Peyer's patch (tissue), 4 donors: ENCODE data around the gene C2CD4D. TPM values are rescaled to one million over a fixed set of nuclear protein-coding genes. Genes with fewer than 3 reads are reported as not detected.

Experiments used
- DNase-seq, 3 donors: peaks; one replicate each; pipeline ENCODE4 v3.0.0-alpha.2; 2017 to 2019
- H3K27ac ChIP-seq, 4 donors: fragments of 200-600 bp; sonication (generic); one replicate each; pipeline ENCODE4 v1.5.1; 2016 to 2019
- H3K27me3 ChIP-seq, 2 donors: fragments of 200-600 bp; sonication (generic); one replicate each; pipeline ENCODE4 v1.5.1; 2019
- H3K36me3 ChIP-seq, 3 donors: fragments of 200-600 bp; sonication (generic); one replicate each; pipeline ENCODE4 v1.5.1; 2016 to 2019
- H3K4me1 ChIP-seq, 4 donors: fragments of 200-600 bp; sonication (generic); one replicate each; pipeline ENCODE4 v1.5.1; 2016 to 2019
- H3K4me3 ChIP-seq, 4 donors: fragments of 200-600 bp; sonication (generic); 1 replicate in 3 of 4; 2 replicates in 1 of 4; pipeline ENCODE4 v1.5.1; 2016 to 2019; ENCODE audit warnings: mild to moderate bottlenecking in 1 of 4
- H3K9me3 ChIP-seq, 4 donors: fragments of 200-600 bp; sonication (generic); one replicate each; pipeline ENCODE4 v1.5.1; 2016 to 2019; ENCODE audit warnings: mild to moderate bottlenecking in 1 of 4
- CTCF ChIP-seq, 6 experiments: fragments of 450-650 bp in 4 of 6; fragments of 200-600 bp in 2 of 6; sonication (generic) in 1 of 6; IDR thresholded peaks; one replicate each; pipeline ENCODE4 v1.5.1; 2017 to 2019; ENCODE audit warnings: antibody characterized with exemption in 6 of 6, mild to moderate bottlenecking in 3 of 6, moderate library complexity in 1 of 6
- POLR2A ChIP-seq, 2 donors: fragments of 450-650 bp; IDR thresholded peaks; one replicate each; pipeline ENCODE4 v1.5.1; 2017; ENCODE audit warnings: antibody characterized with exemption in 2 of 2, mild to moderate bottlenecking in 2 of 2, moderate library complexity in 2 of 2
- total RNA-seq, 4 donors: library from RNA; depleted of rRNA; stranded (reverse); fragments of >200 nt; gene quantifications; one replicate each; pipeline ENCODE4 v1.1.0, GENCODE V29; 2016

The C2CD4D gene
- total RNA-seq, 4 donors from 2014 or later: 0.54 TPM; not detected in 3

DNA sequence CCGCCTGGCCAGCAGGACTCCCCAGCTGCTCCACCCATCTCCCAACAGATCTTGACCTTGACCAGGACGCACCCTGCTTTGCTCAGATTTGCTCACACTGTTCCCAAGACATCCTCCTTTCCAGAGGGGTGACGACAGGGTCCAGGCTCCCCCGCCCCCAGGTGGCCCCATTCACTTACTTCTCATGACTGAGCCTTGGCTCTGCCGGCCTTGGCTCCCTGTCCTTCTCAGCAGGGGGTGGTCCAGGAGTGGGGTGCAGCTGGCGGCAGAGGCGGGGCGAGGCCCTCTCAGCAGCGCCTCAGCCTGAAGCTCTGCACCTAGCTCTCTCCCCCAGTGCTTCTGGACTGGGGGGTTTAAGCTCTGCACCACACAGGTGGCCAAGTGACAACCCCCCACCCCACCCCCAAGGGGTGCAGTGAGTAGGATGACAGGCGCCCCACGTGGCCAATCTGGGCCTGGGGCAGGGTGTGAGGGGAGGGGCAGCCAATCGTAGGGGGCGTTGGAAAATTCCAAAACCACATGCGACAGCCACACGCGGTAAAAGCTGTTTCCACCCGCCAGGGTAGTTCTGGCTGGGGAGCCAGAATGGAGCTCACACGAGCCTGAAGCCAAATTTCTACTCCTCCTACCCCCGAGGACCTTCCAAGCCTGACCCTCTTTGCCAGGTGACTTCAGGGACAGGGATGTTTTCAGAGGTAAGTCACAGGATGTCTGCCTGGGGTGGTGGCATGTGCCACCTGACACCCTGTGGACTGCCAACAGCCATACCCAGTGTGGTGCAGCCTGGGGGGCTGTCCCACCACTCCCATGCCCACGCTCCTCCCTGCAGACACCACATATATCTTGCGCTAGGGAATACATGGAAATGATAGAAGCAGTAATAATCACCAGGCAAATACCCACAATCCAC, 13.6 kb downstream of the C2CD4D start:
- H3K27ac ChIP-seq: peak overlapping the region in 1 of 4 donors; percentile 36
- DNase-seq: peak in 1 of 3 donors; percentile 71

GRCh38 chr1:151825204-151825603, 14.4 kb downstream of the C2CD4D start:
- Histone ChIP-seq H3K4me3 (no peak overlapping the region), H3K4me1 (peaks cover 0 to 14% (median 3%) of the 10 kb centered on the region in 4 donors), H3K27ac (peak overlapping the region in 1 of 4 donors; percentile 36)

More for the DNA sequence above, 13.6 kb downstream of the C2CD4D start:
- Histone ChIP-seq H3K36me3 (no peaks in the 10 kb centered on the region), H3K4me3 (peak overlapping the region in 1 of 4 donors; percentile 10), H3K9me3 (no peaks in the 10 kb centered on the region), H3K27me3 (no peaks in the 10 kb centered on the region), H3K4me1 (peaks cover 0 to 15% (median 3%) of the 10 kb centered on the region in 4 donors)
- TF ChIP-seq CTCF (IDR thresholded peaks at IDR 0.05): no peak
- TF ChIP-seq POLR2A (IDR thresholded peaks at IDR 0.05): no peak

DNA sequence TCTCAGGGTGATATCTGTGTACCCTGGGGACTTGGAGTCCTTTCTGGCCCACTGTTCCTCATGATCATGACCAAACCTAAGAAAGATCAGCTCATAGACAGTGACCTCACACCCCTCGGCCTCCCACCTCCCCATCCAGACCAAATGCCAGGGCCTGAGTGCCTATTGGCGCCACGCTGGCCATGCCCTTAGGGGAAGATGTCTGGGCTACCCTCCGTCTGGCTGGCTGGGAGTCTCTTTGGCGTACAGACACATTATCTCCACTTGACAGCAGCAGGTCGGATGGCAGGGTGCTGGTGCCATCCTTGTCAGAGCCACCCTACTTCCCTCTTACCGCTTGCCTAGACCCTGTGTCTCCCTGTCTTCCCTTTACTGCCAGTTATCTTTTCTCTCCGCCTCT, 16.4 kb downstream of the C2CD4D start:
- H3K27ac ChIP-seq: no peak overlapping the region
- no peaks in the 10 kb centered on the region for H3K9me3 ChIP-seq
- H3K4me3 ChIP-seq: no peak overlapping the region
- DNase-seq: no peak
- no peaks in the 10 kb centered on the region for H3K27me3 ChIP-seq
- peaks cover 0 to 11% (median under 1%) of the 10 kb centered on the region in 4 donors for H3K4me1 ChIP-seq
- TF ChIP-seq POLR2A (IDR thresholded peaks at IDR 0.05): no peak
- no peak for TF ChIP-seq CTCF (IDR thresholded peaks at IDR 0.05)
- H3K36me3 ChIP-seq: no peaks in the 10 kb centered on the region

More at GRCh38 chr1:151825204-151825603, 14.4 kb downstream of the C2CD4D start:
- H3K27me3 ChIP-seq: no peaks in the 10 kb centered on the region
- no peak for DNase-seq
- no peaks in the 10 kb centered on the region for H3K36me3 ChIP-seq
- no peaks in the 10 kb centered on the region for H3K9me3 ChIP-seq
- TF ChIP-seq CTCF (IDR thresholded peaks at IDR 0.05) (no peak), POLR2A (IDR thresholded peaks at IDR 0.05) (no peak)

DNA sequence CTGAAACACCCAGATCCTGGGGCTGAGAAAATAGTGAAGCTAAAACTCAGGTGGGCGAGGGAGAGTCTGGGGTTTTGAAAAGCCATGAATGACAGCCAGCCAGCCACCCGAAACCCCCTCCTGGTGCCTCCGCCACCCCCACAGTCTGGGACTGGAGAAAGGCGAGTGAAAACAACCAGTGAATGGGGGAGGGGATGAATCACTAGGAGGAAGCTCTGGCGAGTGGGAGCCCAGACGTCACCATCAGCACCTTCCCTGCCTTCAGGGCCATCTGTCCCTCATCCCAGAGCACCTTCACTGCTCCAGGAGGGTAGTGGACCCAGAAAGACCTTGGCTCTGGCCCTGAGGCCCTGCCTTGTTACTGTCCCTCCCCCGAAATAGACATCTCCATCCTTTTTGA, 17.2 kb downstream of the C2CD4D start:
- TF ChIP-seq POLR2A (IDR thresholded peaks at IDR 0.05) (no peak), CTCF (IDR thresholded peaks at IDR 0.05) (no peak)
- no peaks in the 10 kb centered on the region for H3K27me3 ChIP-seq
- no peaks in the 10 kb centered on the region for H3K9me3 ChIP-seq
- no peaks in the 10 kb centered on the region for H3K36me3 ChIP-seq
- no peak overlapping the region for H3K4me3 ChIP-seq
- no peak for DNase-seq
- H3K27ac ChIP-seq: peak overlapping the region in 1 of 4 donors; percentile 19
- H3K4me1 ChIP-seq: peaks cover 0 to 11% (median 0%) of the 10 kb centered on the region in 4 donors

- H3K4me3 ChIP-seq: no peak overlapping the region
- H3K27ac ChIP-seq: no peak overlapping the region
- TF ChIP-seq CTCF (IDR thresholded peaks at IDR 0.05) (no peak), POLR2A (IDR thresholded peaks at IDR 0.05) (no peak)
- peaks cover 0 to 5% (median 0%) of the 10 kb centered on the region in 4 donors for H3K4me1 ChIP-seq
- peaks cover 0 to 2% (median 0%) of the 10 kb centered on the region in 3 donors for H3K36me3 ChIP-seq
- no peaks in the 10 kb centered on the region for H3K9me3 ChIP-seq
- no peaks in the 10 kb centered on the region for H3K27me3 ChIP-seq
- DNase-seq: no peak
These were observed 18.7 kb downstream of the C2CD4D start for GRCh38 chr1:151820940-151821339.
